ENCODE measurements around the gene FCSK.
"Not testable (repeated sequence)": the region's sequence is repeated elsewhere in the genome, so short reads cannot be mapped to it uniquely, and the experiment has no call there.

FCSK gene

DNA sequence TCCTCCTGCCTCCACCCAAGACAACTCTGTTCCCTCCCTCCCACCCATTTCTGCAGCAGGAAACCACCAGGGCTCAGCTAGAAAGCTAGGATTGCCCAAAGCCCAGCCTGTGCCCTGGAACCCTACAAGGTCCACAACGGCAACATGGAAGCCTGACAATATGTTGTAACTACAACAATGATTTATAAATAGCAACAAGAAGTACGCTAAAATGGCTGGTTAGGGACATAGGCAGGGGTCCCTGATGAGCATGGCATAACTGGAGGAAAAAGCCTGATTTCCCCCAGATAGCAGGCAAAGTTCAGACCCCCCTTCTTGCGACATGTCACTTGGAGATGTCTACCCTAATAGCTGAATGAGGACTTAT is 22.1 kb upstream of the FCSK start:
- no peak for DNase-seq (ENCODE audit: low read depth)

GRCh38 chr16:70432723-70433457 is 21.5 kb upstream of the FCSK start:
- DNase-seq (ENCODE audit: low read depth): peak; percentile 74

DNA sequence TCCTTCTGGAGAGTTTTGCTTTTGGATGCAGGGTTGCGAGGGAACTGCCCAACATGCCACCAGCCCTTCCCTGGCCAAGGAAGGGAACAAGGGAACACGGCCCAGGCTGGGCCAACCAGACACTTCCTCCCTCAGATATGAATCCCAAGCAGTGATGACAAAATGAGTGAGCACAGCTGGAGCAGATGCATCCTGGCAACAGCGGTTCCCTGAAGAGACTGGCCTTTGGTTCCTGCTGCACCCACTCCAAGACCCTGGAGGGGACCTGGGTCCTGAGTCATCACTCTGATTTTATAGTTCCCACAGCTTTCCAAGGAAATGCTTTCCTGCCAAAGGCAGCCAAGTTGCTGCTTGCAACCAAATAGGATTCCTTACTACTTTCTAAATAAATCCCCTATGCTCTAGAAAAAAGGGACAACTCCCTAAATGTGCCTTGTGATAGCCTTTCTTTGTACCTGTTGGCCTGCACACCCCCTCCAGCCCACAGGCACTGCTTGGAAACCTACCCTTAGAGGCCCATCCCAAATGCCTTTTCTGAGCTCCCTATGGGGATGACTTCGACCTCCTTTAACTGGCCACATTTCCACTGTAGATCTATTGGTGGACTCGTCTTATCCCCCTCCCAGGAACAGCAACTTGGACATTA is 20.8 kb upstream of the FCSK start:
- peak; percentile 82 for DNase-seq (ENCODE audit: low read depth)

GRCh38 chr16:70434484-70435260 is 19.7 kb upstream of the FCSK start:
- DNase-seq (ENCODE audit: low read depth): no peak

GRCh38 chr16:70437017-70437581 is 17.3 kb upstream of the FCSK start:
- peak; percentile 55 for DNase-seq (ENCODE audit: low read depth)

- DNase-seq (ENCODE audit: low read depth): peak; percentile 81
These were observed 16.5 kb upstream of the FCSK start for GRCh38 chr16:70437582-70438557.

DNA sequence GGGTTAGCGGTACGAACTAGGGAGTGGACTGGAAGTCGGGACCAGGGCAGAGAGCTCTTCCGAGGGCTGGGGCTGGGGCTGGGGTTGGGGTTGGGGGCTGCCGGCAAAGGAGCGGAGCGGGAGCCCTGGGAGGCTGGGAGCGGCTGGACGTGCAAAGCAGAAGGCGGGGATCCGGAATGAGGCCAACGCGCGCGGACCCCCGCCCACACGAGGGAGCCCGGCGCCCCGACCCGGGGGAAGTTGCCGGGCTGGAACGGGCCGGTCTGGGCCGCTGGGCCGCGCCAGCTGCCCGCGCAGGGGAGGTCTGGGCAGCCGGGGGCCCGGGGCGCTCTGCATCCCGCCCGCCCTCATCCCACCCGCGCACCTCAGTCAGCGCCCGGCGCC is 15.8 kb upstream of the FCSK start:
- DNase-seq (ENCODE audit: low read depth): peak; percentile 24

- peak; percentile 93 for DNase-seq (ENCODE audit: low read depth)
These were observed 15.2 kb upstream of the FCSK start, which contains the start of gene ST3GAL2 for GRCh38 chr16:70438969-70439862. TSS of gene ST3GAL2 (minus strand) at chr16:70439100. CDS start at chr16:70398530, 40,570 bp downstream.

- DNase-seq (ENCODE audit: low read depth): no peak
These were observed 14.2 kb upstream of the FCSK start for GRCh38 chr16:70440009-70440692.

DNA sequence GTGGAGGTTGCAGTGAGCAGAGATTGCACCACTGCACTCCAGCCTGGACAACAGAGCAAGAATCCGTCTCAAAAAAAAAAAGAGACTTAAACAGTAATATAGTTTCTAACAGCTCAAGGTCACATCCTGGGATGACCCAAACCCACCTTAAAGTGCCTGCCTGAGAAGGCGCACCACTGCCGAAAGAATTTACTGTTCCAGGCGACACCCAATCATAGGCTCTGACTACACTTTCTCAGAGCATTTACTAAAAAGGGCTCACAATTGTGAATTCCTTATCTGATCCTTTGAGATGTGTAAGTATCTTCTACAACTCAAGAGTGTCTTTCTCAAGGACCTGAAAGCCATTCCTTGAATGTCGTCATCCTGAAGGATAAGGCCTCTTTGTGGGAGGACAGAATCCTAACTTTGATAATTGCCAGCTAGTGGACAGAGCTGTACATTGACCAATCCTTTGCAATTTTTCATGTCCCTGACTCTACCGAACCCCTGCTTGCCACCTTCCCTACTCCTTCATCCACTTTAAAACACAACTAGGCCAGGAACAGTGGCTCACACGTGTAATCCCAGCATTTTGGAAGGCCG is 12.9 kb upstream of the FCSK start:
- no peak for DNase-seq (ENCODE audit: low read depth)

- no peak for DNase-seq (ENCODE audit: low read depth)
These were observed 12.1 kb upstream of the FCSK start for GRCh38 chr16:70442344-70442743.

GRCh38 chr16:70444249-70445063 is 9.9 kb upstream of the FCSK start:
- no peak for DNase-seq (ENCODE audit: low read depth)

DNA sequence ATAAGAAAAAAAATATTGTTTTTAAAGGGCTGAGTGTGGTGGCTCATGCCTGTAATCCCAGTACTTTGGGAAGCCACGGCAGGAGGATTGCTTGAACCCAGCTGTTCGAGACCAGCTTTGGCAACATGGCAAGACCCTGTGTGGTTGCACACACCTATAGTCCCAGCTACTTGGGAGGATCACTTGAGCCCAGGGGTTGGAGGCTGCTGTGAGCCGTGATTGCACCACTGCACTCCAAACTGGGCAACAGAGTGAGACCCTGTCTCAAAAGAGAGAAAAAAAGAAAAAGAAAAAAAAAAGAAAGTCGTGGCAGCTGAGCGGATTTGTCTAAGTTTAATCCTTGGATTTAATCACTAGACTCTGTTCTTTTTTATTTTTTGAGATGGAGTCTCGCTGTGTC is 6.3 kb upstream of the FCSK start:
- no peak for DNase-seq (ENCODE audit: low read depth)

DNA sequence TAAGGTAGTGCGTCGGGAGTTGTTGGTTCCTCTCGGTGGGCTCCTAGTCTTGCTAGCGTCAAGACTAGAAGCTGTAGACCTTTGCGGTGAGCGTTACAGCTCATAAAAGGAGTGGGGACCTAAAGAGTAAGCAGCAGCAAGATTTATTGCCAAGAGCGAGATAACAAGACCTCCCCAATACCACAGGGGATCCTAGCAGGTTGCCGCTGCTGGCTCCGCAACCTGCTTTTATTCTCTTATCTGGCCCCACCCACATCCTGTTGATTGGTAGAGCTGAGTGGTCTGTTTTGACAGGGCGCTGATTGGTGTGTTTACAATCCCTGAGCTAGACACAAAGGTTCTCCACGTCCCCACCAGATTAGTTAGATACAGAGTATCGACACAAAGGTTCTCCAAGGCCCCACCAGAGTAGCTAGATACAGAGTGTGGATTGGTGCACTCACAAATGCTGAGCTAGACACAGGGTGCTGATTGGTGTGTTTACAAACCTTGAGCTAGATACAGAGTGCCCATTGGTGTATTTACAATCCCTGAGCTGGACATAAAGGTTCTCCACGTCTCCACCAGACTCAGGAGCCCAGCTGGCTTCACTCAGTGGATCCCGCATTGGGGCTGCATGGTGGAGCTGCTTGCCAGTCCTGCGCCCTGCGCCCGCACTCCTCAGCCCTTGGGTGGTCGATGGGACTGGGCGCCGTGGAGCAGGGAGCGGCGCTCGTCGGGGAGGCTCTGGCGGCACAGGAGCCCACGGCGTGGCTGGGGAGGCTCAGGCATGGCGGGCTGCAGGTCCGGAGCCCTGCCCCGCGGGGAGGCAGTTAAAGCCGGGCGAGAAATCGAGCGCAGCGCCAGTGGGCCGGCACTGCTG is 4.0 kb upstream of the FCSK start:
- not testable (repeated sequence) for DNase-seq (ENCODE audit: low read depth)

- not testable (repeated sequence) for DNase-seq (ENCODE audit: low read depth)
These were observed 3.4 kb upstream of the FCSK start for GRCh38 chr16:70451004-70451340.

DNA sequence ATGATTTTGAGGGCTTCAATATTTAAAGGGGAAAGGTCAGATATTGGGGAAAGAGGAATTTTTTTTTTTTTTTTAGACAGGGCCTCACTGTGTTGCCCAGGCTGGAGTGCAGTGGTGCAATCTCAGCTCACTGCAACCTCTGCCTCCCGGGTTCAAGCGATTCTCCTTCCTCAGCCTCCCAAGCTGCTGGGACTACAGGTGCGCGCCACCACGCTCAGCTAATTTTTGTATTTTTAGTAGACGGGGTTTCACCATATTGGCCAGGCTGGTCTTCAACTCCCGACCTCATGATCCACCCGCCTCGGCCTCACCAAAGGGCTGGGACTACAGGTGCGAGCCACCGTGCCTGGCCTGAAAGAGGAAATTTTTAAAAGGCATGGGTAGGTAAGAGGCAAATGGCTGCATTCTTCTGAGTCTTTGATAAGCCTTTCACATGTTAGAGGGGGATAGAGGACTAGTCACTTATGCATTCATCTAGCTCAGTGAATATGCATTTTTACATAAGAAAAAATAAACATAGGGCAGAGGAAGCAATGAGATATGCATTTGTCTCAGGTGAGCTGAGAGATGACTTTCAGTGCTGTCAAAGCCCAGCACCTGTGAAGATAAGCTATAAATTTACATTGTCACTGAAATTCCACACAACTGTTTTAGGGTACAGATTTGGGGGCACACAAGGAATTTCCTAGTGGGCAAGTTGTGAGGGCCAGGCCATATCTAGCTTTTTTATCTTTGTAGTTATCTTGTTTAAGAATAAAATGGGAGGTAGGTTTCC is 1.1 kb upstream of the FCSK start:
- no peak for DNase-seq (ENCODE audit: low read depth)

DNA sequence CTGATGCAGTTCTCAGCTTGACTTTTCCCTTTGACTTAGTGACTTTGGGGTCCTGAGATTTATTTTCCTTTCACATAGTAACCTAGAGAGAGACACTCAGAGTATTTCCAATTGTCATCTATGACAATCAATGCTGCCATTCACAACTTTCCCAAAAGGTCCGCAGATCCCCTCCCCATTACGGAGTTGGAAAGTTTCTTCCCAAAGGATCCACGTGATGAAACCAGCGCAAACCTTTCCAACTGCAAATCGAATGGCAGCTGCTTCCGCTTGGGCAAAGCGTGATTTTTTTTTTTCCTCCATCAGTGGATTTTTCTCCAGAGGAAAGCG is 538 bp upstream of the FCSK start:
- DNase-seq (ENCODE audit: low read depth): no peak

Data from ELR (cell line).